Chondrocyte (in vitro differentiated cells): ENCODE measurements around the gene KIAA1328. TPM values are rescaled to one million over a fixed set of nuclear protein-coding genes. Genes with fewer than 3 reads are reported as not detected.

Experiments
- DNase-seq: peaks from one replicate; pipeline ENCODE4 v3.0.0; 2021; ENCODE audit warnings: mixed read lengths, low spot score
- H3K27ac Mint-ChIP-seq: one replicate; pipeline ENCODE4 v1.8.0; 2021; ENCODE audit warnings: mild to moderate bottlenecking, moderate library complexity, mixed read lengths; ENCODE audit not compliant: unreplicated experiment
- H3K27me3 Mint-ChIP-seq: 2 replicates; pipeline ENCODE4 v1.8.0; 2021; ENCODE audit warnings: low read depth, mixed read lengths
- H3K36me3 Mint-ChIP-seq: 2 replicates; pipeline ENCODE4 v1.8.0; 2021; ENCODE audit warnings: low read depth, mixed read lengths
- H3K4me1 Mint-ChIP-seq: 2 replicates; pipeline ENCODE4 v1.8.0; 2021; ENCODE audit warnings: low read depth, mild to moderate bottlenecking, mixed read lengths
- H3K4me3 Mint-ChIP-seq: one replicate; pipeline ENCODE4 v1.8.0; 2021; ENCODE audit warnings: mild to moderate bottlenecking, moderate library complexity, mixed read lengths; ENCODE audit not compliant: unreplicated experiment
- H3K9me3 Mint-ChIP-seq: 2 replicates; pipeline ENCODE4 v1.8.0; 2021; ENCODE audit warnings: low read depth, mixed read lengths
- CTCF ChIP-seq: fragments of 200-600 bp; sonication (generic); IDR thresholded peaks from 2 replicates; pipeline ENCODE4 v1.5.0; 2021; ENCODE audit warnings: antibody characterized with exemption, mild to moderate bottlenecking, moderate library complexity
- total RNA-seq: library from RNA; stranded (reverse); gene quantifications from 3 replicates; pipeline ENCODE4 v1.2.1, GENCODE V29; 2021

KIAA1328 gene
- total RNA-seq, 1 donor from 2014 or later = 6.3 TPM

GRCh38 chr18:37170984-37171383 is 342.1 kb downstream of the KIAA1328 start:
- TF ChIP-seq CTCF = no peak
- no peaks in the 10 kb centered on the region for H3K36me3 Mint-ChIP-seq
- H3K4me1 Mint-ChIP-seq = no peaks in the 10 kb centered on the region
- no peaks in the 10 kb centered on the region for H3K27me3 Mint-ChIP-seq
- no peak overlapping the region for H3K4me3 Mint-ChIP-seq
- no peak for DNase-seq
- H3K9me3 Mint-ChIP-seq = no peaks in the 10 kb centered on the region
- H3K27ac Mint-ChIP-seq = no peak overlapping the region

GRCh38 chr18:37173384-37173783 is 344.5 kb downstream of the KIAA1328 start:
- H3K4me3 Mint-ChIP-seq = no peak overlapping the region

GRCh38 chr18:37175727-37176620 is 347.0 kb downstream of the KIAA1328 start:
- no peak for TF ChIP-seq CTCF
- Mint-ChIP-seq H3K4me3 (no peak overlapping the region), H3K4me1 (no peaks in the 10 kb centered on the region), H3K27ac (no peak overlapping the region), H3K27me3 (no peaks in the 10 kb centered on the region), H3K9me3 (no peaks in the 10 kb centered on the region), H3K36me3 (peaks cover 1% of the 10 kb centered on the region)
- DNase-seq = no peak

More at GRCh38 chr18:37173384-37173783, 344.5 kb downstream of the KIAA1328 start:
- Mint-ChIP-seq H3K27me3 (no peaks in the 10 kb centered on the region), H3K27ac (no peak overlapping the region), H3K36me3 (peaks cover under 1% of the 10 kb centered on the region), H3K4me1 (no peaks in the 10 kb centered on the region), H3K9me3 (no peaks in the 10 kb centered on the region)
- DNase-seq = no peak
- no peak for TF ChIP-seq CTCF

- Mint-ChIP-seq H3K36me3 (peaks cover 1% of the 10 kb centered on the region), H3K27me3 (no peaks in the 10 kb centered on the region), H3K4me3 (no peak overlapping the region), H3K4me1 (no peaks in the 10 kb centered on the region), H3K27ac (no peak overlapping the region), H3K9me3 (no peaks in the 10 kb centered on the region)
- no peak for DNase-seq
- TF ChIP-seq CTCF = no peak
Measured at GRCh38 chr18:37176621-37176934, 347.7 kb downstream of the KIAA1328 start.

GRCh38 chr18:37179384-37179783 is 350.5 kb downstream of the KIAA1328 start:
- H3K27ac Mint-ChIP-seq = no peak overlapping the region
- no peaks in the 10 kb centered on the region for H3K27me3 Mint-ChIP-seq
- H3K9me3 Mint-ChIP-seq = no peaks in the 10 kb centered on the region
- no peak overlapping the region for H3K4me3 Mint-ChIP-seq
- no peak for TF ChIP-seq CTCF
- no peaks in the 10 kb centered on the region for H3K4me1 Mint-ChIP-seq
- DNase-seq = no peak
- H3K36me3 Mint-ChIP-seq = peaks cover 1% of the 10 kb centered on the region
